Measurements from ENCODE around the gene KNDC1. TPM values are rescaled to one million over a fixed set of nuclear protein-coding genes. Genes with fewer than 3 reads are reported as not detected.
A peak's percentile ranks its signal among the peaks of the same experiment; 100 is the strongest.

The KNDC1 gene
- total RNA-seq, 1 experiment from 2014 or later: 1.7 TPM

GRCh38 chr10:133161486-133162109, 1.6 kb downstream of the KNDC1 start:
- CTCF ChIA-PET: interaction anchor here (0.6 kb wide), 1 partner anchor 96 kb away, joined by 9 read pairs; no protein-coding TSS in a partner anchor
- BruUV-seq (replicated peaks): no TSS peak
- H3K9me2 ChIP-seq (ENCODE audit: insufficient read depth): no peaks in the 10 kb centered on the region
- H3K4me3 ChIP-seq: no peak overlapping the region
- H3K36me3 ChIP-seq (ENCODE audit: low read depth): no peaks in the 10 kb centered on the region
- H3F3A ChIP-seq (ENCODE audit: insufficient read depth, low read depth): no peaks in the 10 kb centered on the region
- TF ChIP-seq, protein P1, sequence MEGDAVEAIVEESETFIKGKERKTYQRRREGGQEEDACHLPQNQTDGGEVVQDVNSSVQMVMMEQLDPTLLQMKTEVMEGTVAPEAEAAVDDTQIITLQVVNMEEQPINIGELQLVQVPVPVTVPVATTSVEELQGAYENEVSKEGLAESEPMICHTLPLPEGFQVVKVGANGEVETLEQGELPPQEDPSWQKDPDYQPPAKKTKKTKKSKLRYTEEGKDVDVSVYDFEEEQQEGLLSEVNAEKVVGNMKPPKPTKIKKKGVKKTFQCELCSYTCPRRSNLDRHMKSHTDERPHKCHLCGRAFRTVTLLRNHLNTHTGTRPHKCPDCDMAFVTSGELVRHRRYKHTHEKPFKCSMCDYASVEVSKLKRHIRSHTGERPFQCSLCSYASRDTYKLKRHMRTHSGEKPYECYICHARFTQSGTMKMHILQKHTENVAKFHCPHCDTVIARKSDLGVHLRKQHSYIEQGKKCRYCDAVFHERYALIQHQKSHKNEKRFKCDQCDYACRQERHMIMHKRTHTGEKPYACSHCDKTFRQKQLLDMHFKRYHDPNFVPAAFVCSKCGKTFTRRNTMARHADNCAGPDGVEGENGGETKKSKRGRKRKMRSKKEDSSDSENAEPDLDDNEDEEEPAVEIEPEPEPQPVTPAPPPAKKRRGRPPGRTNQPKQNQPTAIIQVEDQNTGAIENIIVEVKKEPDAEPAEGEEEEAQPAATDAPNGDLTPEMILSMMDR (conservative IDR thresholded peaks at IDR 0.05): no peak
- no peak for TF ChIP-seq EZH2 (IDR thresholded peaks at IDR 0.05; ENCODE audit: low read depth)
- DNase-seq: no peak
- POLR2A ChIA-PET (ENCODE audit: unreplicated experiment): no interaction called here
- H3K4me1 ChIP-seq (replicated peaks; ENCODE audit: insufficient read depth): no peaks in the 10 kb centered on the region
- intact Hi-C loops (cut with micrococcal nuclease; ENCODE audit: unreplicated experiment): no loop called here
- H2AFZ ChIP-seq: no peak overlapping the region
- no peak overlapping the region for H3K4me2 ChIP-seq
- H4K20me1 ChIP-seq (ENCODE audit: insufficient read depth): no peaks in the 10 kb centered on the region
- no peaks in the 10 kb centered on the region for H3K27me3 ChIP-seq (ENCODE audit: insufficient read depth, low read depth)
- no peaks in the 10 kb centered on the region for H3K79me2 ChIP-seq (ENCODE audit: low read depth)
- H3K9me3 ChIP-seq (ENCODE audit: insufficient read depth, low read depth): no peaks in the 10 kb centered on the region
- no peak overlapping the region for H3K27ac ChIP-seq

GRCh38 chr10:133162178-133162909, 2.3 kb downstream of the KNDC1 start:
- no peaks in the 10 kb centered on the region for H3F3A ChIP-seq (ENCODE audit: insufficient read depth, low read depth)
- no peaks in the 10 kb centered on the region for H3K4me1 ChIP-seq (replicated peaks; ENCODE audit: insufficient read depth)
- H4K20me1 ChIP-seq (ENCODE audit: insufficient read depth): no peaks in the 10 kb centered on the region
- ChIA-PET CTCF (no interaction called here), POLR2A (ENCODE audit: unreplicated experiment) (no interaction called here)
- no peak overlapping the region for H3K4me3 ChIP-seq
- no TSS peak for BruUV-seq (replicated peaks)
- no peaks in the 10 kb centered on the region for H3K9me2 ChIP-seq (ENCODE audit: insufficient read depth)
- H3K9me3 ChIP-seq (ENCODE audit: insufficient read depth, low read depth): no peaks in the 10 kb centered on the region
- no peak overlapping the region for H3K4me2 ChIP-seq
- intact Hi-C loops (cut with micrococcal nuclease; ENCODE audit: unreplicated experiment): no loop called here
- peak in 1 of 2 experiments; percentile 10 for DNase-seq
- no peaks in the 10 kb centered on the region for H3K36me3 ChIP-seq (ENCODE audit: low read depth)
- no peaks in the 10 kb centered on the region for H3K79me2 ChIP-seq (ENCODE audit: low read depth)
- TF ChIP-seq EZH2 (IDR thresholded peaks at IDR 0.05; ENCODE audit: low read depth): no peak
- TF ChIP-seq, protein P1 (conservative IDR thresholded peaks at IDR 0.05): no peak
- H3K27ac ChIP-seq: no peak overlapping the region
- no peak overlapping the region for H2AFZ ChIP-seq
- no peaks in the 10 kb centered on the region for H3K27me3 ChIP-seq (ENCODE audit: insufficient read depth, low read depth)

GRCh38 chr10:133162910-133163856, 3.2 kb downstream of the KNDC1 start:
- TF ChIP-seq EZH2 (IDR thresholded peaks at IDR 0.05; ENCODE audit: low read depth): no peak
- TF ChIP-seq, protein P1 (conservative IDR thresholded peaks at IDR 0.05): no peak
- no peaks in the 10 kb centered on the region for H3K79me2 ChIP-seq (ENCODE audit: low read depth)
- intact Hi-C loops (cut with micrococcal nuclease; ENCODE audit: unreplicated experiment): no loop called here
- no peak overlapping the region for H2AFZ ChIP-seq
- no peaks in the 10 kb centered on the region for H3K9me2 ChIP-seq (ENCODE audit: insufficient read depth)
- H3K4me3 ChIP-seq: no peak overlapping the region
- H3K27ac ChIP-seq: no peak overlapping the region
- no peaks in the 10 kb centered on the region for H3F3A ChIP-seq (ENCODE audit: insufficient read depth, low read depth)
- no peaks in the 10 kb centered on the region for H3K9me3 ChIP-seq (ENCODE audit: insufficient read depth, low read depth)
- no peak for DNase-seq
- CTCF ChIA-PET: no interaction called here
- no TSS peak for BruUV-seq (replicated peaks)
- H3K27me3 ChIP-seq (ENCODE audit: insufficient read depth, low read depth): no peaks in the 10 kb centered on the region
- H4K20me1 ChIP-seq (ENCODE audit: insufficient read depth): no peaks in the 10 kb centered on the region
- no peaks in the 10 kb centered on the region for H3K36me3 ChIP-seq (ENCODE audit: low read depth)
- H3K4me2 ChIP-seq: no peak overlapping the region
- POLR2A ChIA-PET (ENCODE audit: unreplicated experiment): no interaction called here
- H3K4me1 ChIP-seq (replicated peaks; ENCODE audit: insufficient read depth): no peaks in the 10 kb centered on the region
